HepG2 (cell line): Measurements from ENCODE around the gene SASH1. TPM values are rescaled to one million over a fixed set of nuclear protein-coding genes. Genes with fewer than 3 reads are reported as not detected.

ENCODE experiments used
- ARID2 ChIP-seq: sonication (generic); formaldehyde crosslinking; IDR thresholded peaks from 2 replicates; pipeline ENCODE4 v1.8.1; 2022; ENCODE audit warnings: mild to moderate bottlenecking, missing genetic modification reagents, borderline replicate concordance
- CCDC6 ChIP-seq: sonication (generic); formaldehyde crosslinking; IDR thresholded peaks from 2 replicates; pipeline ENCODE4 v1.8.1; 2022; ENCODE audit warnings: mild to moderate bottlenecking, missing genetic modification reagents, moderate library complexity
- FOXJ3 ChIP-seq: sonication (generic); formaldehyde crosslinking; IDR thresholded peaks from 2 replicates; pipeline ENCODE4 v1.4.0; 2020; ENCODE audit warnings: missing genetic modification reagents, mild to moderate bottlenecking, borderline replicate concordance
- FOXK1 ChIP-seq: sonication (generic); formaldehyde crosslinking; IDR thresholded peaks from 2 replicates; pipeline ENCODE4 v1.4.0; 2020; ENCODE audit warnings: low read depth, missing genetic modification reagents, borderline replicate concordance
- GATAD1 ChIP-seq: IDR thresholded peaks from 2 replicates; pipeline ENCODE4 v1.6.1; 2016; ENCODE audit warnings: missing genetic modification reagents, missing compliant biosample characterization
- IRX3 ChIP-seq: sonication (generic); formaldehyde crosslinking; IDR thresholded peaks from 2 replicates; pipeline ENCODE4 v1.8.1; 2023; ENCODE audit warnings: mild to moderate bottlenecking, low read depth, missing genetic modification reagents, borderline replicate concordance
- KDM6A ChIP-seq: IDR thresholded peaks from 2 replicates; pipeline ENCODE4 v1.6.1; 2016; ENCODE audit warnings: low read depth
- MAFF ChIP-seq: IDR thresholded peaks from 2 replicates; pipeline ENCODE4 v1.6.1; 2011; ENCODE audit warnings: low read depth, low read length, improper control_type of control experiment
- MAZ ChIP-seq, 2 experiments: sonication (generic) in 1 of 2; formaldehyde crosslinking in 1 of 2; IDR thresholded peaks; 2 replicates each; pipeline versions ENCODE4 v1.5.0 to v1.6.1; 2012 to 2020; ENCODE audit warnings: low read depth in 2 of 2, mild to moderate bottlenecking in 2 of 2, borderline replicate concordance in 1 of 2, improper control_type of control experiment in 1 of 2, low read length in 1 of 2, missing genetic modification reagents in 1 of 2, moderate library complexity in 1 of 2
- SIX1 ChIP-seq: sonication (generic); formaldehyde crosslinking; IDR thresholded peaks from 2 replicates; pipeline ENCODE4 v1.4.0; 2020; ENCODE audit warnings: missing genetic modification reagents, borderline replicate concordance
- SMARCC2 ChIP-seq: fragments of 450-650 bp; IDR thresholded peaks from 2 replicates; pipeline ENCODE4 v1.6.1; 2017; ENCODE audit warnings: antibody characterized with exemption, mild to moderate bottlenecking
- ZNF335 ChIP-seq: sonication (generic); formaldehyde crosslinking; IDR thresholded peaks from 2 replicates; pipeline ENCODE4 v1.4.0; 2020; ENCODE audit warnings: missing genetic modification reagents
- ZNF350 ChIP-seq: sonication (generic); formaldehyde crosslinking; IDR thresholded peaks from 2 replicates; pipeline ENCODE4 v1.4.0; 2020; ENCODE audit warnings: mild to moderate bottlenecking, low read depth, missing genetic modification reagents, borderline replicate concordance
- ZNF354B ChIP-seq: sonication (generic); formaldehyde crosslinking; IDR thresholded peaks from 2 replicates; pipeline ENCODE4 v1.8.0; 2022; ENCODE audit warnings: mild to moderate bottlenecking, missing genetic modification reagents
- ZNF367 ChIP-seq: sonication (generic); formaldehyde crosslinking; IDR thresholded peaks from 2 replicates; pipeline ENCODE4 v1.4.0; 2020; ENCODE audit warnings: missing genetic modification reagents, borderline replicate concordance
- ZNF557 ChIP-seq: sonication (generic); formaldehyde crosslinking; IDR thresholded peaks from 2 replicates; pipeline ENCODE4 v1.4.0; 2020; ENCODE audit warnings: missing genetic modification reagents
- ZNF773 ChIP-seq: sonication (generic); formaldehyde crosslinking; IDR thresholded peaks from 2 replicates; pipeline ENCODE4 v1.4.0; 2020; ENCODE audit warnings: missing genetic modification reagents, borderline replicate concordance
- polyA plus RNA-seq, 8 experiments: library from polyadenylated mRNA; depleted of rRNA in 3 of 8; stranded (reverse) in 7 of 8; unstranded in 1 of 8; fragments of >200 nt; fragmentation: Illumina TruSeq in 4 of 8; extraction: Trizol in 4 of 8; gene quantifications; 2 replicates each; pipeline versions ENCODE4 v1.2.1 to v1.2.3, GENCODE V29; 2011 to 2016; ENCODE audit warnings: low read depth in 4 of 8, missing spikeins in 1 of 8, mixed read lengths in 1 of 8; ENCODE audit not compliant: insufficient read depth in 1 of 8
- total RNA-seq, 5 experiments: library from RNA; depleted of rRNA; stranded (reverse); fragments of >200 nt; fragmentation: Illumina TruSeq; extraction: Trizol; gene quantifications; 2 replicates each; pipeline ENCODE4 v1.2.3, GENCODE V29; 2016; ENCODE audit warnings: low read depth in 1 of 5
- TF ChIP-seq, protein P1 (sequence below): sonication (generic); formaldehyde crosslinking; IDR thresholded peaks from 2 replicates; pipeline ENCODE4 v1.4.0; 2020; ENCODE audit warnings: mild to moderate bottlenecking, missing genetic modification reagents
- TF ChIP-seq, protein P2 (sequence below): sonication (generic); formaldehyde crosslinking; IDR thresholded peaks from 2 replicates; pipeline ENCODE4 v1.4.0; 2020; ENCODE audit warnings: missing genetic modification reagents
- TF ChIP-seq, protein P3 (sequence below), 2 experiments: sonication (generic) in 1 of 2; formaldehyde crosslinking in 1 of 2; IDR thresholded peaks; 2 replicates each; pipeline versions ENCODE4 v1.5.1 to v1.6.1; 2011 to 2020; ENCODE audit warnings: borderline replicate concordance in 1 of 2, low read depth in 1 of 2, low read length in 1 of 2, mild to moderate bottlenecking in 1 of 2, missing genetic modification reagents in 1 of 2, moderate library complexity in 1 of 2
- TF ChIP-seq, protein P4 (sequence below): sonication (generic); formaldehyde crosslinking; conservative IDR thresholded peaks from 2 replicates; pipeline ENCODE4 v1.8.1; 2023; ENCODE audit warnings: missing genetic modification reagents

The SASH1 gene
- total and polyA plus RNA-seq, 2 of the 13 experiments (the other 11 are each of a cell fraction or from before 2014, with no cell fraction given) = 7.5 to 8.2 TPM

DNA sequence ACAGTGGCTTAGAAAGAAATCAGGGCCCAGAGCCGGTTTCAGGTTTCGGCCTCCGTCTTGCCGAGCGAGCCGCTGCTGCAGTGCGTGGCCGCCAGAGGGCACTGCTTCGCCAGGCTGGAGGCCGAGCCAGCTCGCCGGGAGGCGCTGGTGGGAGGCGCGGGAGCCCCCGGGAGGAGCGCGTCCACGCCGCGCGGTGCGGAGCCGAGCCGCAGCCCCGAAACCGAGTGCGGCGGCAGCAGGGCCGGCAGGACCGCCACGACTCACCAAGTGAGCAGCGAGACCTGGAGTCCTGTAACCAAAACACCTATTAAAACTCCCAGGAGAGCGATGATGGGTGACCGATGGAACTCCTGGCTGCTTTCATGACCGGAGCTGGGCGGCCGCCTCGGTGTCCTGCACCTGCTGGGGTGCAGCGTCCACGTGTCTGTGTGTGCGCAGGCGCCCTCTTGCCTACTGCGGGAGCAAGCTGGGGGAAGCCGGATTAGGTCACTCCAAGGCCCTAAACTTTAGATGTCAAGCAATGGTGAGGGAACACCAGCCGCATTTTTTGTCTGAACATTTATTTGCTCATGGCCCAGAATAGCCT is 217.3 kb downstream of the SASH1 start (continued):
- TF ChIP-seq IRX3 (peak; percentile 74; the same call in 1 of the 2 replicates), MAZ (IDR thresholded peaks at IDR 0.05; ENCODE audit: borderline replicate concordance, low read depth, low read length) (peak; percentile 55; the same call in 1 of the 2 replicates), MAZ (CRISPR knock-in tag; IDR thresholded peaks at IDR 0.05; ENCODE audit: low read depth) (peak; percentile 90), KDM6A (CRISPR knock-in tag) (no peak), ZNF367 (CRISPR knock-in tag) (no peak), CCDC6 (CRISPR knock-in tag) (peak; percentile 66; the same call in 1 of the 2 replicates), ZNF354B (CRISPR knock-in tag) (no peak), SMARCC2 (no peak), ZNF773 (CRISPR knock-in tag) (no peak; the same call in 1 of the 2 replicates), ARID2 (CRISPR knock-in tag) (peak; percentile 50; the same call in 1 of the 2 replicates), ZNF350 (CRISPR knock-in tag) (0 out of 2 replicates have a peak, but pooled peaks have one; percentile 38), ZNF557 (CRISPR knock-in tag) (no peak), ZNF335 (CRISPR knock-in tag) (no peak), FOXJ3 (CRISPR knock-in tag) (no peak), MAFF (no peak), FOXK1 (CRISPR knock-in tag) (no peak), GATAD1 (CRISPR knock-in tag) (0 out of 2 replicates have a peak, but pooled peaks have one; percentile 41), SIX1 (CRISPR knock-in tag) (peak; percentile 91)
- TF ChIP-seq, protein P1, sequence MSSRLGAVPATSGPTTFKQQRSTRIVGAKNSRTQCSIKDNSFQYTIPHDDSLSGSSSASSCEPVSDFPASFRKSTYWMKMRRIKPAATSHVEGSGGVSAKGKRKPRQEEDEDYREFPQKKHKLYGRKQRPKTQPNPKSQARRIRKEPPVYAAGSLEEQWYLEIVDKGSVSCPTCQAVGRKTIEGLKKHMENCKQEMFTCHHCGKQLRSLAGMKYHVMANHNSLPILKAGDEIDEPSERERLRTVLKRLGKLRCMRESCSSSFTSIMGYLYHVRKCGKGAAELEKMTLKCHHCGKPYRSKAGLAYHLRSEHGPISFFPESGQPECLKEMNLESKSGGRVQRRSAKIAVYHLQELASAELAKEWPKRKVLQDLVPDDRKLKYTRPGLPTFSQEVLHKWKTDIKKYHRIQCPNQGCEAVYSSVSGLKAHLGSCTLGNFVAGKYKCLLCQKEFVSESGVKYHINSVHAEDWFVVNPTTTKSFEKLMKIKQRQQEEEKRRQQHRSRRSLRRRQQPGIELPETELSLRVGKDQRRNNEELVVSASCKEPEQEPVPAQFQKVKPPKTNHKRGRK (CRISPR knock-in tag) = no peak
- TF ChIP-seq, protein P2, sequence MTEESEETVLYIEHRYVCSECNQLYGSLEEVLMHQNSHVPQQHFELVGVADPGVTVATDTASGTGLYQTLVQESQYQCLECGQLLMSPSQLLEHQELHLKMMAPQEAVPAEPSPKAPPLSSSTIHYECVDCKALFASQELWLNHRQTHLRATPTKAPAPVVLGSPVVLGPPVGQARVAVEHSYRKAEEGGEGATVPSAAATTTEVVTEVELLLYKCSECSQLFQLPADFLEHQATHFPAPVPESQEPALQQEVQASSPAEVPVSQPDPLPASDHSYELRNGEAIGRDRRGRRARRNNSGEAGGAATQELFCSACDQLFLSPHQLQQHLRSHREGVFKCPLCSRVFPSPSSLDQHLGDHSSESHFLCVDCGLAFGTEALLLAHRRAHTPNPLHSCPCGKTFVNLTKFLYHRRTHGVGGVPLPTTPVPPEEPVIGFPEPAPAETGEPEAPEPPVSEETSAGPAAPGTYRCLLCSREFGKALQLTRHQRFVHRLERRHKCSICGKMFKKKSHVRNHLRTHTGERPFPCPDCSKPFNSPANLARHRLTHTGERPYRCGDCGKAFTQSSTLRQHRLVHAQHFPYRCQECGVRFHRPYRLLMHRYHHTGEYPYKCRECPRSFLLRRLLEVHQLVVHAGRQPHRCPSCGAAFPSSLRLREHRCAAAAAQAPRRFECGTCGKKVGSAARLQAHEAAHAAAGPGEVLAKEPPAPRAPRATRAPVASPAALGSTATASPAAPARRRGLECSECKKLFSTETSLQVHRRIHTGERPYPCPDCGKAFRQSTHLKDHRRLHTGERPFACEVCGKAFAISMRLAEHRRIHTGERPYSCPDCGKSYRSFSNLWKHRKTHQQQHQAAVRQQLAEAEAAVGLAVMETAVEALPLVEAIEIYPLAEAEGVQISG (CRISPR knock-in tag) = peak; percentile 61; the same call in 1 of the 2 replicates
- TF ChIP-seq, protein P3, sequence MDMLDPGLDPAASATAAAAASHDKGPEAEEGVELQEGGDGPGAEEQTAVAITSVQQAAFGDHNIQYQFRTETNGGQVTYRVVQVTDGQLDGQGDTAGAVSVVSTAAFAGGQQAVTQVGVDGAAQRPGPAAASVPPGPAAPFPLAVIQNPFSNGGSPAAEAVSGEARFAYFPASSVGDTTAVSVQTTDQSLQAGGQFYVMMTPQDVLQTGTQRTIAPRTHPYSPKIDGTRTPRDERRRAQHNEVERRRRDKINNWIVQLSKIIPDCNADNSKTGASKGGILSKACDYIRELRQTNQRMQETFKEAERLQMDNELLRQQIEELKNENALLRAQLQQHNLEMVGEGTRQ (IDR thresholded peaks at IDR 0.05; ENCODE audit: low read depth, low read length) = no peak
- TF ChIP-seq, protein P3 (CRISPR knock-in tag; IDR thresholded peaks at IDR 0.05; ENCODE audit: borderline replicate concordance) = 0 out of 2 replicates have a peak, but pooled peaks have one; percentile 34
- TF ChIP-seq, protein P4, sequence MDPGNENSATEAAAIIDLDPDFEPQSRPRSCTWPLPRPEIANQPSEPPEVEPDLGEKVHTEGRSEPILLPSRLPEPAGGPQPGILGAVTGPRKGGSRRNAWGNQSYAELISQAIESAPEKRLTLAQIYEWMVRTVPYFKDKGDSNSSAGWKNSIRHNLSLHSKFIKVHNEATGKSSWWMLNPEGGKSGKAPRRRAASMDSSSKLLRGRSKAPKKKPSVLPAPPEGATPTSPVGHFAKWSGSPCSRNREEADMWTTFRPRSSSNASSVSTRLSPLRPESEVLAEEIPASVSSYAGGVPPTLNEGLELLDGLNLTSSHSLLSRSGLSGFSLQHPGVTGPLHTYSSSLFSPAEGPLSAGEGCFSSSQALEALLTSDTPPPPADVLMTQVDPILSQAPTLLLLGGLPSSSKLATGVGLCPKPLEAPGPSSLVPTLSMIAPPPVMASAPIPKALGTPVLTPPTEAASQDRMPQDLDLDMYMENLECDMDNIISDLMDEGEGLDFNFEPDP (CRISPR knock-in tag) = no peak
